ENCODE results near the gene LMO3. TPM values are rescaled to one million over a fixed set of nuclear protein-coding genes. Genes with fewer than 3 reads are reported as not detected.

LMO3 gene
- total RNA-seq, 1 donor from 2014 or later, result 1.6 TPM

GRCh38 chr12:16524378-16524777 lies 81.6 kb downstream of the LMO3 start:
- no peak for TF ChIP-seq CTCF (IDR thresholded peaks at IDR 0.05)
- Mint-ChIP-seq H3K4me1 (ENCODE audit: unreplicated experiment) (peaks cover 11% of the 10 kb centered on the region), H3K27me3 (ENCODE audit: unreplicated experiment) (no peaks in the 10 kb centered on the region), H3K27ac (ENCODE audit: unreplicated experiment) (no peak overlapping the region), H3K4me3 (ENCODE audit: unreplicated experiment) (no peak overlapping the region), H3K36me3 (ENCODE audit: unreplicated experiment) (no peaks in the 10 kb centered on the region), H3K9me3 (ENCODE audit: unreplicated experiment) (no peaks in the 10 kb centered on the region)
- DNase-seq (ENCODE audit: extremely low spot score, unreplicated experiment), result no peak

- no peak overlapping the region for H3K27ac Mint-ChIP-seq (ENCODE audit: unreplicated experiment)
- peaks cover 11% of the 10 kb centered on the region for H3K4me1 Mint-ChIP-seq (ENCODE audit: unreplicated experiment)
- no peak overlapping the region for H3K4me3 Mint-ChIP-seq (ENCODE audit: unreplicated experiment)
- no peak for TF ChIP-seq CTCF (IDR thresholded peaks at IDR 0.05)
- no peak for DNase-seq (ENCODE audit: extremely low spot score, unreplicated experiment)
- no peaks in the 10 kb centered on the region for H3K36me3 Mint-ChIP-seq (ENCODE audit: unreplicated experiment)
- H3K27me3 Mint-ChIP-seq (ENCODE audit: unreplicated experiment), result no peaks in the 10 kb centered on the region
- H3K9me3 Mint-ChIP-seq (ENCODE audit: unreplicated experiment), result no peaks in the 10 kb centered on the region
Measured at GRCh38 chr12:16523951-16524331, 82.0 kb downstream of the LMO3 start.

- no peak for DNase-seq (ENCODE audit: extremely low spot score, unreplicated experiment)
- Mint-ChIP-seq H3K4me3 (ENCODE audit: unreplicated experiment) (no peak overlapping the region), H3K27ac (ENCODE audit: unreplicated experiment) (no peak overlapping the region), H3K4me1 (ENCODE audit: unreplicated experiment) (peaks cover 11% of the 10 kb centered on the region), H3K27me3 (ENCODE audit: unreplicated experiment) (no peaks in the 10 kb centered on the region), H3K36me3 (ENCODE audit: unreplicated experiment) (no peaks in the 10 kb centered on the region), H3K9me3 (ENCODE audit: unreplicated experiment) (no peaks in the 10 kb centered on the region)
- no peak for TF ChIP-seq CTCF (IDR thresholded peaks at IDR 0.05)
Measured at GRCh38 chr12:16523284-16523950, 82.5 kb downstream of the LMO3 start.

- Mint-ChIP-seq H3K9me3 (ENCODE audit: unreplicated experiment) (no peaks in the 10 kb centered on the region), H3K4me1 (ENCODE audit: unreplicated experiment) (peaks cover 4% of the 10 kb centered on the region), H3K27ac (ENCODE audit: unreplicated experiment) (no peak overlapping the region), H3K27me3 (ENCODE audit: unreplicated experiment) (no peaks in the 10 kb centered on the region), H3K36me3 (ENCODE audit: unreplicated experiment) (no peaks in the 10 kb centered on the region), H3K4me3 (ENCODE audit: unreplicated experiment) (no peak overlapping the region)
- TF ChIP-seq CTCF (IDR thresholded peaks at IDR 0.05), result no peak
- no peak for DNase-seq (ENCODE audit: extremely low spot score, unreplicated experiment)
Measured at GRCh38 chr12:16520328-16520727, 85.6 kb downstream of the LMO3 start.

GRCh38 chr12:16515666-16516065 lies 90.3 kb downstream of the LMO3 start:
- H3K4me1 Mint-ChIP-seq (ENCODE audit: unreplicated experiment), result no peaks in the 10 kb centered on the region
- H3K9me3 Mint-ChIP-seq (ENCODE audit: unreplicated experiment), result no peaks in the 10 kb centered on the region
- H3K27ac Mint-ChIP-seq (ENCODE audit: unreplicated experiment), result no peak overlapping the region
- no peaks in the 10 kb centered on the region for H3K36me3 Mint-ChIP-seq (ENCODE audit: unreplicated experiment)
- no peak overlapping the region for H3K4me3 Mint-ChIP-seq (ENCODE audit: unreplicated experiment)
- no peak for DNase-seq (ENCODE audit: extremely low spot score, unreplicated experiment)
- no peaks in the 10 kb centered on the region for H3K27me3 Mint-ChIP-seq (ENCODE audit: unreplicated experiment)
- no peak for TF ChIP-seq CTCF (IDR thresholded peaks at IDR 0.05)

Data from osteocyte (in vitro differentiated cells).